Measurements from ENCODE around the gene ETS1.
"Not testable (repeated sequence)": the region's sequence is repeated elsewhere in the genome, so short reads cannot be mapped to it uniquely, and the experiment has no call there.

DNA sequence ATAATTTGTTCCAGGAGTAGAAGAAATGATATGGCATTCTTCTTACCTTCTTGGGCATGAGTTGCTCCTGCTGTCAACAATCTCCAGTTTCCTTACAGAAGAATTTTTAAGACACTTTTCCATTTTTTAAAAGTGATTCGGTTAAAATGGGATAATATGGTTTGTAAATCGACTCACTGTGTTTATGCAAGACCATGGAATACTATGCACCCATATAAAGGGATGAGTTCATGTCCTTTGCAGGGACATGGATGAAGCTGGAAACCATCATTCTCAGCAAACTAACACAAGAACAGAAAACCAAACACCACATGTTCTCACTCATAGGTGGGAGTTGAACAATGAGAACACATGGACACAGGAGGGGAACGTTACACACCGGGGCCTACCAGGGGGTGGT, 136.9 kb downstream of the ETS1 start:
- TF ChIP-seq, protein P1, sequence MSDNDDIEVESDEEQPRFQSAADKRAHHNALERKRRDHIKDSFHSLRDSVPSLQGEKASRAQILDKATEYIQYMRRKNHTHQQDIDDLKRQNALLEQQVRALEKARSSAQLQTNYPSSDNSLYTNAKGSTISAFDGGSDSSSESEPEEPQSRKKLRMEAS (IDR thresholded peaks at IDR 0.05; ENCODE audit: low read depth, low read length): not testable (repeated sequence)
- TF ChIP-seq, protein P2, sequence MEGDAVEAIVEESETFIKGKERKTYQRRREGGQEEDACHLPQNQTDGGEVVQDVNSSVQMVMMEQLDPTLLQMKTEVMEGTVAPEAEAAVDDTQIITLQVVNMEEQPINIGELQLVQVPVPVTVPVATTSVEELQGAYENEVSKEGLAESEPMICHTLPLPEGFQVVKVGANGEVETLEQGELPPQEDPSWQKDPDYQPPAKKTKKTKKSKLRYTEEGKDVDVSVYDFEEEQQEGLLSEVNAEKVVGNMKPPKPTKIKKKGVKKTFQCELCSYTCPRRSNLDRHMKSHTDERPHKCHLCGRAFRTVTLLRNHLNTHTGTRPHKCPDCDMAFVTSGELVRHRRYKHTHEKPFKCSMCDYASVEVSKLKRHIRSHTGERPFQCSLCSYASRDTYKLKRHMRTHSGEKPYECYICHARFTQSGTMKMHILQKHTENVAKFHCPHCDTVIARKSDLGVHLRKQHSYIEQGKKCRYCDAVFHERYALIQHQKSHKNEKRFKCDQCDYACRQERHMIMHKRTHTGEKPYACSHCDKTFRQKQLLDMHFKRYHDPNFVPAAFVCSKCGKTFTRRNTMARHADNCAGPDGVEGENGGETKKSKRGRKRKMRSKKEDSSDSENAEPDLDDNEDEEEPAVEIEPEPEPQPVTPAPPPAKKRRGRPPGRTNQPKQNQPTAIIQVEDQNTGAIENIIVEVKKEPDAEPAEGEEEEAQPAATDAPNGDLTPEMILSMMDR (IDR thresholded peaks at IDR 0.05; ENCODE audit: low read depth, low read length): not testable (repeated sequence)
- TF ChIP-seq POLR2A (IDR thresholded peaks at IDR 0.05; ENCODE audit: extremely low read depth, insufficient read length); MYC (IDR thresholded peaks at IDR 0.05; ENCODE audit: low read depth, low read length): not testable (repeated sequence)
